GM23248 (cell line): ENCODE results near the gene ARAP2.

Source experiments
- EZH2 ChIP-seq: fragments of 200-600 bp; sonication (generic); IDR thresholded peaks from 2 replicates; pipeline ENCODE4 v1.6.1; 2018; ENCODE audit warnings: antibody characterized with exemption, mild to moderate bottlenecking; ENCODE audit not compliant: insufficient read depth, poor library complexity, severe bottlenecking
- EZH2phosphoT487 ChIP-seq: fragments of 200-600 bp; sonication (generic); IDR thresholded peaks from 2 replicates; pipeline ENCODE4 v1.6.1; 2018; ENCODE audit warnings: antibody characterized with exemption, moderate library complexity, mild to moderate bottlenecking, low read depth; ENCODE audit not compliant: insufficient read depth

DNA sequence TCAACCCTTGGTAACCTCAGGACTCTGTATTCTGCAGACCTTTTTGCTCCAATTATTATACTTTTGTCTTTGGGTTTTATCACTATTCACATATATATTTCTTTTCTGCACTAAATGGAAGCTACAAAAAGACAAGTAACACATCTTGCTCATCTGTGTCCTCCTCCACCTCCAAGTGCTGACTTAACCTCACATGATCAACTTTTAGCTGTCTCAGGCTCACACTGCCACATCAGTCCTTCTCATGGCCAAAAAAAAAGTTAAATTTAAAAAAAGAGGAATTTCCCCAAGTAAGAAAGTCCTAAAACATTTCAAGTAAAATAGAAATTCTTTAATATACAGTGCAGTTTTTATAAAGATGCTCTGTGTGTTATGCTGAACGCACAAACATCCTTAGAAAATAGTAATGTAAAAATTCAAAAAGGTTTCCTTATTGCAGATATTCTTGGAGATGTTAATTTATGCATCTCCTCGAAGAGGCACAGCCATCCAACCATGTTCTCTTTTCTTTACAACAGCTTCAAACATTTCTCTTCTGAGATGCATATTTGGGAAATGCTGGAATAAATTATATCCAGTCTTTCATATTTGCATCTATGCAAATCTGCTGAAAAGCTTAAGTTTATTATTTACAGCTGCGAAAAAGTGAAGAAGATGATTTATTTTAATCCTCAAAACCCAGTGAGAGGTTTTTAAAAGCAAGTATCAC is 37.6 kb downstream of the ARAP2 start:
- no peak for TF ChIP-seq EZH2phosphoT487
- no peak for TF ChIP-seq EZH2
